Measurements from ENCODE around the gene RBM17.

Gene RBM17

GRCh38 chr10:6134099-6134823 lies 45.4 kb downstream of the RBM17 start:
- H3K9me3 ChIP-seq (ENCODE audit: control insufficient read depth, low read length): no peaks in the 10 kb centered on the region
- H3K4me1 ChIP-seq (ENCODE audit: control insufficient read depth, insufficient read depth, low read length, poor library complexity, severe bottlenecking): peaks cover 37% of the 10 kb centered on the region
- DNase-seq: no peak

GRCh38 chr10:6135039-6135438 lies 46.2 kb downstream of the RBM17 start:
- Histone ChIP-seq H3K36me3 (ENCODE audit: control insufficient read depth, insufficient read depth, low read length) (no peaks in the 10 kb centered on the region), H3K4me3 (ENCODE audit: insufficient read depth, low read depth, low read length, poor library complexity, severe bottlenecking) (no peak overlapping the region), H3K9me3 (ENCODE audit: control insufficient read depth, low read length) (no peaks in the 10 kb centered on the region), H3K27ac (ENCODE audit: insufficient read depth, low read length, poor library complexity, severe bottlenecking) (no peak overlapping the region), H3K4me1 (ENCODE audit: control insufficient read depth, insufficient read depth, low read length, poor library complexity, severe bottlenecking) (peaks cover 34% of the 10 kb centered on the region), H3K27me3 (replicated peaks; ENCODE audit: control insufficient read depth, insufficient read depth, low read length, poor library complexity, severe bottlenecking) (no peaks in the 10 kb centered on the region)
- no peak for DNase-seq

More at GRCh38 chr10:6134099-6134823, 45.4 kb downstream of the RBM17 start:
- Histone ChIP-seq H3K4me3 (ENCODE audit: insufficient read depth, low read depth, low read length, poor library complexity, severe bottlenecking) (no peak overlapping the region), H3K27me3 (replicated peaks; ENCODE audit: control insufficient read depth, insufficient read depth, low read length, poor library complexity, severe bottlenecking) (no peaks in the 10 kb centered on the region), H3K36me3 (ENCODE audit: control insufficient read depth, insufficient read depth, low read length) (no peaks in the 10 kb centered on the region), H3K27ac (ENCODE audit: insufficient read depth, low read length, poor library complexity, severe bottlenecking) (no peak overlapping the region)

- Histone ChIP-seq H3K27ac (ENCODE audit: insufficient read depth, low read length, poor library complexity, severe bottlenecking) (peak overlapping the region; percentile 36), H3K9me3 (ENCODE audit: control insufficient read depth, low read length) (no peaks in the 10 kb centered on the region), H3K27me3 (replicated peaks; ENCODE audit: control insufficient read depth, insufficient read depth, low read length, poor library complexity, severe bottlenecking) (no peaks in the 10 kb centered on the region), H3K4me3 (ENCODE audit: insufficient read depth, low read depth, low read length, poor library complexity, severe bottlenecking) (no peak overlapping the region), H3K36me3 (ENCODE audit: control insufficient read depth, insufficient read depth, low read length) (no peaks in the 10 kb centered on the region), H3K4me1 (ENCODE audit: control insufficient read depth, insufficient read depth, low read length, poor library complexity, severe bottlenecking) (peaks cover 37% of the 10 kb centered on the region)
- DNase-seq: no peak
Observed at GRCh38 chr10:6135589-6136168, 46.8 kb downstream of the RBM17 start.

- Histone ChIP-seq H3K9me3 (ENCODE audit: control insufficient read depth, low read length) (no peaks in the 10 kb centered on the region), H3K27ac (ENCODE audit: insufficient read depth, low read length, poor library complexity, severe bottlenecking) (peak overlapping the region; percentile 36), H3K4me3 (ENCODE audit: insufficient read depth, low read depth, low read length, poor library complexity, severe bottlenecking) (no peak overlapping the region), H3K27me3 (replicated peaks; ENCODE audit: control insufficient read depth, insufficient read depth, low read length, poor library complexity, severe bottlenecking) (no peaks in the 10 kb centered on the region), H3K36me3 (ENCODE audit: control insufficient read depth, insufficient read depth, low read length) (no peaks in the 10 kb centered on the region), H3K4me1 (ENCODE audit: control insufficient read depth, insufficient read depth, low read length, poor library complexity, severe bottlenecking) (peaks cover 41% of the 10 kb centered on the region)
- DNase-seq: no peak
Observed at GRCh38 chr10:6136215-6137201, 47.7 kb downstream of the RBM17 start.

GRCh38 chr10:6138456-6138855 lies 49.6 kb downstream of the RBM17 start:
- no peaks in the 10 kb centered on the region for H3K9me3 ChIP-seq (ENCODE audit: control insufficient read depth, low read length)
- no peak overlapping the region for H3K4me3 ChIP-seq (ENCODE audit: insufficient read depth, low read depth, low read length, poor library complexity, severe bottlenecking)
- no peak overlapping the region for H3K27ac ChIP-seq (ENCODE audit: insufficient read depth, low read length, poor library complexity, severe bottlenecking)
- DNase-seq: no peak
- H3K27me3 ChIP-seq (replicated peaks; ENCODE audit: control insufficient read depth, insufficient read depth, low read length, poor library complexity, severe bottlenecking): no peaks in the 10 kb centered on the region
- H3K4me1 ChIP-seq (ENCODE audit: control insufficient read depth, insufficient read depth, low read length, poor library complexity, severe bottlenecking): peaks cover 49% of the 10 kb centered on the region
- no peaks in the 10 kb centered on the region for H3K36me3 ChIP-seq (ENCODE audit: control insufficient read depth, insufficient read depth, low read length)

GRCh38 chr10:6139470-6139869 lies 50.6 kb downstream of the RBM17 start:
- H3K4me3 ChIP-seq (ENCODE audit: insufficient read depth, low read depth, low read length, poor library complexity, severe bottlenecking): no peak overlapping the region
- no peaks in the 10 kb centered on the region for H3K9me3 ChIP-seq (ENCODE audit: control insufficient read depth, low read length)
- H3K27me3 ChIP-seq (replicated peaks; ENCODE audit: control insufficient read depth, insufficient read depth, low read length, poor library complexity, severe bottlenecking): no peaks in the 10 kb centered on the region
- peaks cover 49% of the 10 kb centered on the region for H3K4me1 ChIP-seq (ENCODE audit: control insufficient read depth, insufficient read depth, low read length, poor library complexity, severe bottlenecking)
- no peak overlapping the region for H3K27ac ChIP-seq (ENCODE audit: insufficient read depth, low read length, poor library complexity, severe bottlenecking)
- no peak for DNase-seq
- H3K36me3 ChIP-seq (ENCODE audit: control insufficient read depth, insufficient read depth, low read length): no peaks in the 10 kb centered on the region

GRCh38 chr10:6140141-6140841 lies 51.5 kb downstream of the RBM17 start:
- Histone ChIP-seq H3K4me3 (ENCODE audit: insufficient read depth, low read depth, low read length, poor library complexity, severe bottlenecking) (peak overlapping the region; percentile 63), H3K4me1 (ENCODE audit: control insufficient read depth, insufficient read depth, low read length, poor library complexity, severe bottlenecking) (peaks cover 44% of the 10 kb centered on the region), H3K36me3 (ENCODE audit: control insufficient read depth, insufficient read depth, low read length) (no peaks in the 10 kb centered on the region), H3K9me3 (ENCODE audit: control insufficient read depth, low read length) (no peaks in the 10 kb centered on the region), H3K27me3 (replicated peaks; ENCODE audit: control insufficient read depth, insufficient read depth, low read length, poor library complexity, severe bottlenecking) (no peaks in the 10 kb centered on the region), H3K27ac (ENCODE audit: insufficient read depth, low read length, poor library complexity, severe bottlenecking) (peak overlapping the region; percentile 64)
- DNase-seq: peak; percentile 51 to 69 (median 60)

- no peaks in the 10 kb centered on the region for H3K27me3 ChIP-seq (replicated peaks; ENCODE audit: control insufficient read depth, insufficient read depth, low read length, poor library complexity, severe bottlenecking)
- no peaks in the 10 kb centered on the region for H3K36me3 ChIP-seq (ENCODE audit: control insufficient read depth, insufficient read depth, low read length)
- no peak for DNase-seq
- H3K4me3 ChIP-seq (ENCODE audit: insufficient read depth, low read depth, low read length, poor library complexity, severe bottlenecking): peak overlapping the region; percentile 63
- H3K9me3 ChIP-seq (ENCODE audit: control insufficient read depth, low read length): no peaks in the 10 kb centered on the region
- H3K4me1 ChIP-seq (ENCODE audit: control insufficient read depth, insufficient read depth, low read length, poor library complexity, severe bottlenecking): peaks cover 43% of the 10 kb centered on the region
- peak overlapping the region; percentile 64 for H3K27ac ChIP-seq (ENCODE audit: insufficient read depth, low read length, poor library complexity, severe bottlenecking)
Observed at GRCh38 chr10:6140965-6141295, 52.1 kb downstream of the RBM17 start.

- DNase-seq: no peak
- Histone ChIP-seq H3K9me3 (ENCODE audit: control insufficient read depth, low read length) (no peaks in the 10 kb centered on the region), H3K4me1 (ENCODE audit: control insufficient read depth, insufficient read depth, low read length, poor library complexity, severe bottlenecking) (peaks cover 43% of the 10 kb centered on the region), H3K27me3 (replicated peaks; ENCODE audit: control insufficient read depth, insufficient read depth, low read length, poor library complexity, severe bottlenecking) (no peaks in the 10 kb centered on the region), H3K27ac (ENCODE audit: insufficient read depth, low read length, poor library complexity, severe bottlenecking) (peak overlapping the region; percentile 64), H3K4me3 (ENCODE audit: insufficient read depth, low read depth, low read length, poor library complexity, severe bottlenecking) (peak overlapping the region; percentile 63), H3K36me3 (ENCODE audit: control insufficient read depth, insufficient read depth, low read length) (no peaks in the 10 kb centered on the region)
Observed at GRCh38 chr10:6141296-6142151, 52.7 kb downstream of the RBM17 start.

Measured in effector memory CD4-positive, alpha-beta T cell (primary cell).